Measurements from ENCODE around the gene SMCO4.
"Not testable (repeated sequence)": the region's sequence is repeated elsewhere in the genome, so short reads cannot be mapped to it uniquely, and the experiment has no call there.

Gene SMCO4

DNA sequence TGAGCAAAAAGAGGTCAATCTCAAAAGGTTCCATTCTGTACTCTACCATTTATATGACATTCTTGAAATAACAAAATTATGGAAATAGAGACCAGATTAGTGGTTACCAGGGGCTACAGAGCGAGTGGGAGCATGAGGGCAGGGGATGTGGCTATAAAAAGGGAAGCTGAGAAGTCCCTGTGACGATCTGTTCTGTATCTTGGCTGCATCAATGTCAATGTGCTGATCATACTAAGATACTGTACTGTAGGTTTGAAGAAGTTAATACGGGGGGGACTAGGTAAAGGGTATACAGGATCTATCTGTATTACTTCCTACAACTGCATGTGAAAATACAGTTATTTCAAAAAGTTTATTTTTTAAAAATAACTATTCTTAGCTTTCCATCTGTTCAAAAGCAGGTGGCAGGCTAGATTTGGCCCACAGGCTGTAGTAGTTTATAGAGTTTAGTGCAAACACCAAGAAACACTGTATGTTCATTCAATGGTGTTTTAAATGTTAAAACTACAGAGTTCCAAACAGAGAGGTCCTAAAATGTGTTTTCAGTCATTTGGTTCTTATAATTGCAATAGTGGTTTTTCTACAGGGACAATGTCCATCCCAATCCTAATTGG lies 78.2 kb downstream of the SMCO4 start:
- DNase-seq: no peak

DNA sequence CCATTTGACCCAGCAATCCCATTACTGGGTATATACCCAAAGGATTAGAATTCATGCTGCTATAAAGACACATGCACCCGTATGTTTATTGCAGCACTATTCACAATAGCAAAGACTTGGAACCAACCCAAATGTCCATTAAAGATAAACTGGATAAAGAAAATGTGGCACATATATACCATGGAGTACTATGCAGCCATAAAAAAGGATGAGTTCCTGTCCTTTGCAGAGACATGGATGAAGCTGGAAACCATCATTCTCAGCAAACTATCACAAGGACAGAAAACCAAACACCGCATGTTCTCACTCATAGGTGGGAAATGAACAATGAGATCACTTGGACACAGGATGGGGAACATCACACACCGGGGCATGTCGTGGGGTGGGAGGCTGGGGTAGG lies 79.5 kb downstream of the SMCO4 start:
- DNase-seq: not testable (repeated sequence)

DNA sequence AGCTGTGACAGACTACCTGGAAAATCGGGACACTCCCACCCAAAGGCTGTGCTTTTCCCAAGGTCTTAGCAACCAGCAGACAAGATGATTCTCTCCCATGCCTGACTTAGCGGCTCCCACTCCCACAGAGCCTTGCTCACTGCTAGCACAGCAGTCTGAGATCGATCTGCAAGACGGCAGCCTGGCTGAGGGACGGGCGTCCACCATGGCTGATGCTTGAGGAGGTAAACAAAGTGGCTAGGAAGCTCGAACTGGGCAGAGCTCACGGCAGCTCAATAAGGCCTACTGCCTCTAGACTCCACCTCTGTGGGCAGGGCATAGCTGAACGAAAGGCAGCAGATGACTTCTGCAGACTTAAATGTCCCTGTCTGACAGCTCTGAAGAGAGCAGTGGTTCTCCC lies 84.9 kb downstream of the SMCO4 start:
- DNase-seq: no peak

DNA sequence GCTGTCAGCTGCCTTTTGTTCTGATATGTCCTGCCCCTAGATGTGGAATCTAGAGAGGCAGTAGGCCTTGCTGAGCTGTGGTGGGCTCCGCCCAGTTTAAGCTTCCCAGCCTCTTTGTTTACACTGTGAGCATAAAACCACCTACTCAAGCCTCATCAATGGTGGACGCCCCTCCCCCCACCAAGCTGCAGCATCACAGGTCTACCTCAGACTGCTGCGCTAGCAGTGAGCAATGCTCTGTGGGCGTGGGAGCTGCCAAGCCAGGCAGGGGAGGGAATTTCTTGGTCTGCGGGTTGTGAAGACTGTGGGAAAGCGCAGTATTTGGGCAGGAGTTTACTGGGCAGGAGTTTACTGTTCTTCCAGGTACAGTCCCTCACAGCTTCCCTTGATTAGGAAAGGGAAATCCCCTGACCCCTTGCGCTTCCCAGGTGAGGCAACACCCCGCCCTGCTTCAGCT lies 98.5 kb downstream of the SMCO4 start:
- DNase-seq: no peak

DNA sequence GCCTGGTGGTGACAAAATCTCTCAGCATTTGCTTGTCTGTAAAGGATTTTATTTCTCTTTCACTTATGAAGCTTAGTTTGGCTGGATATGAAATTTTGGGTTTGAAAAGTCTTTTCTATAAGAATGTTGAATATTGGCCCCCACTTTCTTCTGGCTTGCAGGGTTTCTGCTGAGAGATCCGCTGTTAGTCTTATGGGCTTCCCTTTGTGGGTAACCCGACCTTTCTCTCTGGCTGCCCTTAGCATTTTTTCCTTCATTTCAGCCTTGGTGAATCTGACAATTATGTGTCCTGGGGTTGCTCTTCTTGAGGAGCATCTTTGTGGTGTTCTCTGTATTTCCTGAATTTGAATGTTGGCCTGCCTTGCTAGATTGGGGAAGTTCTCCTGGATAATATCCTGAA lies 100.0 kb downstream of the SMCO4 start:
- DNase-seq: not testable (repeated sequence)

DNA sequence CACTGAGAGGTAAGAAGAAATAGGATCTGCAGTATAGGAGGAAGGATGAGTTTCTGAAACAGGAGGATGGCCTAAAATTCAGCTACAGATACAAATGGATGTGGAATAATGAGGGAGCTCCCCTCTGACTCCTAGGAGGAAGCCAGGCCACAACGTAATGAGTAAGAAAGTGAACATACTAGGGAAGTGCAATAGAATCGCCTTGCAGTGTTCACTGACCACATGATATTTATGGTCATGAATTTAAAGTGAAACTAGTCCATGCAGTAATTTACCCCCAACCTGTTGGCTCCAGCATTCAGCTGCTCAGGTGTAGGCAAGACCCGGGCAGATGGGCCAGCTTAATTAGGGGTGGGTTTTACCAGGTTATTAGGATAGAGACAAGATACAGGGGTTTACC lies 110.9 kb downstream of the SMCO4 start:
- DNase-seq: no peak

All from effector CD4-positive, alpha-beta T cell (primary cell).